HepG2 (cell line): Measurements from ENCODE around the gene SLC27A2. TPM values are rescaled to one million over a fixed set of nuclear protein-coding genes. Genes with fewer than 3 reads are reported as not detected.

ENCODE experiments used
- ATF1 ChIP-seq: IDR thresholded peaks from 2 replicates; pipeline ENCODE4 v1.6.1; 2016; ENCODE audit warnings: mild to moderate bottlenecking, control low read depth
- DNMT1 ChIP-seq: sonication (generic); formaldehyde crosslinking; IDR thresholded peaks from 2 replicates; pipeline ENCODE4 v1.5.1; 2020; ENCODE audit warnings: mild to moderate bottlenecking, missing genetic modification reagents
- EHMT2 ChIP-seq: fragments of 200-600 bp; sonication (generic); IDR thresholded peaks from 2 replicates; pipeline ENCODE4 v1.7.0; 2017; ENCODE audit warnings: antibody characterized with exemption, low read depth, low read length, borderline replicate concordance
- JDP2 ChIP-seq: sonication (generic); formaldehyde crosslinking; IDR thresholded peaks from 2 replicates; pipeline ENCODE4 v1.8.1; 2022; ENCODE audit warnings: missing genetic modification reagents, borderline replicate concordance
- MED13 ChIP-seq: sonication (generic); formaldehyde crosslinking; IDR thresholded peaks from 2 replicates; pipeline ENCODE4 v1.5.0; 2020; ENCODE audit warnings: missing genetic modification reagents
- NONO ChIP-seq, 2 experiments: fragments of 450-650 bp in 1 of 2; sonication (generic) in 1 of 2; formaldehyde crosslinking in 1 of 2; IDR thresholded peaks in 1 of 2; conservative IDR thresholded peaks in 1 of 2; 2 replicates each; pipeline versions ENCODE4 v1.6.1 to v1.8.0; 2017 to 2022; ENCODE audit warnings: mild to moderate bottlenecking in 1 of 2, missing genetic modification reagents in 1 of 2, moderate library complexity in 1 of 2
- PHF5A ChIP-seq: IDR thresholded peaks from one replicate; pipeline ENCODE4 v1.6.1; 2018; ENCODE audit warnings: low read depth, missing genetic modification reagents; ENCODE audit not compliant: unreplicated experiment
- PTBP1 ChIP-seq: fragments of 200-400 bp; formaldehyde crosslinking; IDR thresholded peaks from 2 replicates; pipeline ENCODE4 v1.6.1; 2018; ENCODE audit warnings: low read length, low read depth; ENCODE audit not compliant: poor library complexity, severe bottlenecking
- RFXANK ChIP-seq: IDR thresholded peaks from 2 replicates; pipeline ENCODE4 v1.6.1; 2016
- RNF2 ChIP-seq: fragments of 450-650 bp; conservative IDR thresholded peaks from 2 replicates; pipeline ENCODE4 v1.6.1; 2016; ENCODE audit warnings: low read depth
- ZFP82 ChIP-seq: sonication (generic); formaldehyde crosslinking; IDR thresholded peaks from 2 replicates; pipeline ENCODE4 v1.5.1; 2020; ENCODE audit warnings: mild to moderate bottlenecking, missing genetic modification reagents, borderline replicate concordance
- ZNF33B ChIP-seq: sonication (generic); formaldehyde crosslinking; IDR thresholded peaks from 2 replicates; pipeline ENCODE4 v1.5.1; 2020; ENCODE audit warnings: mild to moderate bottlenecking, missing genetic modification reagents
- ZNF484 ChIP-seq: sonication (generic); formaldehyde crosslinking; IDR thresholded peaks from 2 replicates; pipeline ENCODE4 v1.5.1; 2020; ENCODE audit warnings: mild to moderate bottlenecking, low read depth, missing genetic modification reagents, borderline replicate concordance
- polyA plus RNA-seq, 8 experiments: library from polyadenylated mRNA; depleted of rRNA in 3 of 8; stranded (reverse) in 7 of 8; unstranded in 1 of 8; fragments of >200 nt; fragmentation: Illumina TruSeq in 4 of 8; extraction: Trizol in 4 of 8; gene quantifications; 2 replicates each; pipeline versions ENCODE4 v1.2.1 to v1.2.3, GENCODE V29; 2011 to 2016; ENCODE audit warnings: low read depth in 4 of 8, missing spikeins in 1 of 8, mixed read lengths in 1 of 8; ENCODE audit not compliant: insufficient read depth in 1 of 8
- total RNA-seq, 5 experiments: library from RNA; depleted of rRNA; stranded (reverse); fragments of >200 nt; fragmentation: Illumina TruSeq; extraction: Trizol; gene quantifications; 2 replicates each; pipeline ENCODE4 v1.2.3, GENCODE V29; 2016; ENCODE audit warnings: low read depth in 1 of 5
- TF ChIP-seq, protein P1 (sequence below): sonication (generic); formaldehyde crosslinking; IDR thresholded peaks from 2 replicates; pipeline ENCODE4 v1.5.1; 2020; ENCODE audit warnings: mild to moderate bottlenecking, missing genetic modification reagents
- TF ChIP-seq, protein P2 (sequence below): fragments of 450-650 bp; IDR thresholded peaks from 2 replicates; pipeline ENCODE4 v1.6.1; 2016
- TF ChIP-seq, protein P3 (sequence below): sonication (generic); formaldehyde crosslinking; conservative IDR thresholded peaks from 2 replicates; pipeline ENCODE4 v1.4.0; 2020; ENCODE audit warnings: missing genetic modification reagents
- TF ChIP-seq, protein P4 (sequence below): sonication (generic); formaldehyde crosslinking; IDR thresholded peaks from 2 replicates; pipeline ENCODE4 v1.8.0; 2022; ENCODE audit warnings: missing genetic modification reagents, low read depth, mild to moderate bottlenecking, borderline replicate concordance
- TF ChIP-seq, protein P5 (sequence below): sonication (generic); formaldehyde crosslinking; IDR thresholded peaks from 2 replicates; pipeline ENCODE4 v1.5.1; 2020; ENCODE audit warnings: missing genetic modification reagents, mild to moderate bottlenecking, borderline replicate concordance
- TF ChIP-seq, protein P6 (sequence below): sonication (generic); formaldehyde crosslinking; IDR thresholded peaks from 2 replicates; pipeline ENCODE4 v1.5.0; 2020; ENCODE audit warnings: mild to moderate bottlenecking, missing genetic modification reagents, moderate library complexity

Gene SLC27A2
- total and polyA plus RNA-seq, 2 of the 13 experiments (the other 11 are each of a cell fraction or from before 2014, with no cell fraction given): 14.6 to 23.4 TPM

DNA sequence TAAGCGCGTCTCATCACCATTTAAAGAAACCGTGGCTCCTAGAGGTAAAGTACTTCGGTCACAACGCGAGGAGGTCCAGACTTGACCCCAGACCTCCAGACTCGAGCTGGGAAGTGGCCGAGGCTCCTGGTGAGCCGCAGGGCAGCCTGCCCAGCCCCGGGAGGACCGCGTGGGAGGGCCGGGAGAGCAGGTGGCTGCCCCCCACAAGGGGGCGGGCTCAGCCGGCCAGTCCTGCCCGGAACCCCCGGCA, at the start of gene SLC27A2 (continued):
- TF ChIP-seq ZNF484 (no peak), ATF1 (CRISPR knock-in tag) (no peak), PHF5A (CRISPR knock-in tag) (no peak), EHMT2 (no peak), RFXANK (CRISPR knock-in tag) (no peak), MED13 (CRISPR knock-in tag) (no peak), JDP2 (CRISPR knock-in tag) (no peak), ZFP82 (CRISPR knock-in tag) (no peak), RNF2 (0 out of 2 replicates have a peak, but pooled peaks have one; percentile 79), ZNF33B (CRISPR knock-in tag) (peak; percentile 75; the same call in 1 of the 2 replicates), PTBP1 (no peak), DNMT1 (CRISPR knock-in tag) (no peak), NONO (IDR thresholded peaks at IDR 0.05) (no peak), NONO (CRISPR knock-in tag; conservative IDR thresholded peaks at IDR 0.05) (no peak)
- TF ChIP-seq, protein P1, sequence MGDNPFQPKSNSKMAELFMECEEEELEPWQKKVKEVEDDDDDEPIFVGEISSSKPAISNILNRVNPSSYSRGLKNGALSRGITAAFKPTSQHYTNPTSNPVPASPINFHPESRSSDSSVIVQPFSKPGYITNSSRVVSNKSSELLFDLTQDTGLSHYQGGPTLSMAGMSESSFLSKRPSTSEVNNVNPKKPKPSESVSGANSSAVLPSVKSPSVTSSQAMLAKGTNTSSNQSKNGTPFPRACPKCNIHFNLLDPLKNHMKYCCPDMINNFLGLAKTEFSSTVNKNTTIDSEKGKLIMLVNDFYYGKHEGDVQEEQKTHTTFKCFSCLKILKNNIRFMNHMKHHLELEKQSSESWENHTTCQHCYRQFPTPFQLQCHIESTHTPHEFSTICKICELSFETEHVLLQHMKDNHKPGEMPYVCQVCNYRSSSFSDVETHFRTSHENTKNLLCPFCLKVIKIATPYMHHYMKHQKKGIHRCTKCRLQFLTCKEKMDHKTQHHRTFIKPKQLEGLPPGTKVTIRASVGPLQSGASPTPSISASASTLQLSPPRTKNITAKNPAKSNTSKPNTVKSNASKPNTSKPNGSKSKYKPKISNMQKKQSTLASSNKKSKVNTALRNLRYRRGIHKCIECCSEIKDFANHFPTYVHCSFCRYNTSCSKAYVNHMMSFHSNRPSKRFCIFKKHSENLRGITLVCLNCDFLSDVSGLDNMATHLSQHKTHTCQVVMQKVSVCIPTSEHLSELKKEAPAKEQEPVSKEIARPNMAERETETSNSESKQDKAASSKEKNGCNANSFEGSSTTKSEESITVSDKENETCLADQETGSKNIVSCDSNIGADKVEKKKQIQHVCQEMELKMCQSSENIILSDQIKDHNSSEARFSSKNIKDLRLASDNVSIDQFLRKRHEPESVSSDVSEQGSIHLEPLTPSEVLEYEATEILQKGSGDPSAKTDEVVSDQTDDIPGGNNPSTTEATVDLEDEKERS (CRISPR knock-in tag): 0 out of 2 replicates have a peak, but pooled peaks have one; percentile 52
- TF ChIP-seq, protein P2, sequence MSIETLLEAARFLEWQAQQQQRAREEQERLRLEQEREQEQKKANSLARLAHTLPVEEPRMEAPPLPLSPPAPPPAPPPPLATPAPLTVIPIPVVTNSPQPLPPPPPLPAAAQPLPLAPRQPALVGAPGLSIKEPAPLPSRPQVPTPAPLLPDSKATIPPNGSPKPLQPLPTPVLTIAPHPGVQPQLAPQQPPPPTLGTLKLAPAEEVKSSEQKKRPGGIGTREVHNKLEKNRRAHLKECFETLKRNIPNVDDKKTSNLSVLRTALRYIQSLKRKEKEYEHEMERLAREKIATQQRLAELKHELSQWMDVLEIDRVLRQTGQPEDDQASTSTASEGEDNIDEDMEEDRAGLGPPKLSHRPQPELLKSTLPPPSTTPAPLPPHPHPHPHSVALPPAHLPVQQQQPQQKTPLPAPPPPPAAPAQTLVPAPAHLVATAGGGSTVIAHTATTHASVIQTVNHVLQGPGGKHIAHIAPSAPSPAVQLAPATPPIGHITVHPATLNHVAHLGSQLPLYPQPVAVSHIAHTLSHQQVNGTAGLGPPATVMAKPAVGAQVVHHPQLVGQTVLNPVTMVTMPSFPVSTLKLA: peak; percentile 72
- TF ChIP-seq, protein P3, sequence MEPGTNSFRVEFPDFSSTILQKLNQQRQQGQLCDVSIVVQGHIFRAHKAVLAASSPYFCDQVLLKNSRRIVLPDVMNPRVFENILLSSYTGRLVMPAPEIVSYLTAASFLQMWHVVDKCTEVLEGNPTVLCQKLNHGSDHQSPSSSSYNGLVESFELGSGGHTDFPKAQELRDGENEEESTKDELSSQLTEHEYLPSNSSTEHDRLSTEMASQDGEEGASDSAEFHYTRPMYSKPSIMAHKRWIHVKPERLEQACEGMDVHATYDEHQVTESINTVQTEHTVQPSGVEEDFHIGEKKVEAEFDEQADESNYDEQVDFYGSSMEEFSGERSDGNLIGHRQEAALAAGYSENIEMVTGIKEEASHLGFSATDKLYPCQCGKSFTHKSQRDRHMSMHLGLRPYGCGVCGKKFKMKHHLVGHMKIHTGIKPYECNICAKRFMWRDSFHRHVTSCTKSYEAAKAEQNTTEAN: peak; percentile 31; the same call in 1 of the 2 replicates
- TF ChIP-seq, protein P4, sequence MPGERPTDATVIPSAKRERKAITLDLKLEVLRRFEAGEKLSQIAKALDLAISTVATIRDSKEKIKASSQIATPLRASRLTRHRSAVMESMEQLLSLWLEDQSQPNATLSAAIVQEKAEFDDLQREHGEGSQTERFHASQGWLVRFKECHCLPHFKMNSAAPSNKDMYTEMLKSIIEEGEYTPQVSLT (CRISPR knock-in tag): no peak
- TF ChIP-seq, protein P5, sequence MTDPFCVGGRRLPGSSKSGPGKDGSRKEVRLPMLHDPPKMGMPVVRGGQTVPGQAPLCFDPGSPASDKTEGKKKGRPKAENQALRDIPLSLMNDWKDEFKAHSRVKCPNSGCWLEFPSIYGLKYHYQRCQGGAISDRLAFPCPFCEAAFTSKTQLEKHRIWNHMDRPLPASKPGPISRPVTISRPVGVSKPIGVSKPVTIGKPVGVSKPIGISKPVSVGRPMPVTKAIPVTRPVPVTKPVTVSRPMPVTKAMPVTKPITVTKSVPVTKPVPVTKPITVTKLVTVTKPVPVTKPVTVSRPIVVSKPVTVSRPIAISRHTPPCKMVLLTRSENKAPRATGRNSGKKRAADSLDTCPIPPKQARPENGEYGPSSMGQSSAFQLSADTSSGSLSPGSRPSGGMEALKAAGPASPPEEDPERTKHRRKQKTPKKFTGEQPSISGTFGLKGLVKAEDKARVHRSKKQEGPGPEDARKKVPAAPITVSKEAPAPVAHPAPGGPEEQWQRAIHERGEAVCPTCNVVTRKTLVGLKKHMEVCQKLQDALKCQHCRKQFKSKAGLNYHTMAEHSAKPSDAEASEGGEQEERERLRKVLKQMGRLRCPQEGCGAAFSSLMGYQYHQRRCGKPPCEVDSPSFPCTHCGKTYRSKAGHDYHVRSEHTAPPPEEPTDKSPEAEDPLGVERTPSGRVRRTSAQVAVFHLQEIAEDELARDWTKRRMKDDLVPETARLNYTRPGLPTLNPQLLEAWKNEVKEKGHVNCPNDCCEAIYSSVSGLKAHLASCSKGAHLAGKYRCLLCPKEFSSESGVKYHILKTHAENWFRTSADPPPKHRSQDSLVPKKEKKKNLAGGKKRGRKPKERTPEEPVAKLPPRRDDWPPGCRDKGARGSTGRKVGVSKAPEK (CRISPR knock-in tag): no peak; the same call in 1 of the 2 replicates
- TF ChIP-seq, protein P6, sequence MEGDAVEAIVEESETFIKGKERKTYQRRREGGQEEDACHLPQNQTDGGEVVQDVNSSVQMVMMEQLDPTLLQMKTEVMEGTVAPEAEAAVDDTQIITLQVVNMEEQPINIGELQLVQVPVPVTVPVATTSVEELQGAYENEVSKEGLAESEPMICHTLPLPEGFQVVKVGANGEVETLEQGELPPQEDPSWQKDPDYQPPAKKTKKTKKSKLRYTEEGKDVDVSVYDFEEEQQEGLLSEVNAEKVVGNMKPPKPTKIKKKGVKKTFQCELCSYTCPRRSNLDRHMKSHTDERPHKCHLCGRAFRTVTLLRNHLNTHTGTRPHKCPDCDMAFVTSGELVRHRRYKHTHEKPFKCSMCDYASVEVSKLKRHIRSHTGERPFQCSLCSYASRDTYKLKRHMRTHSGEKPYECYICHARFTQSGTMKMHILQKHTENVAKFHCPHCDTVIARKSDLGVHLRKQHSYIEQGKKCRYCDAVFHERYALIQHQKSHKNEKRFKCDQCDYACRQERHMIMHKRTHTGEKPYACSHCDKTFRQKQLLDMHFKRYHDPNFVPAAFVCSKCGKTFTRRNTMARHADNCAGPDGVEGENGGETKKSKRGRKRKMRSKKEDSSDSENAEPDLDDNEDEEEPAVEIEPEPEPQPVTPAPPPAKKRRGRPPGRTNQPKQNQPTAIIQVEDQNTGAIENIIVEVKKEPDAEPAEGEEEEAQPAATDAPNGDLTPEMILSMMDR (CRISPR knock-in tag): peak; percentile 88
